Endothelial cell of umbilical vein (primary cell): ENCODE measurements around the gene FSIP1. TPM values are rescaled to one million over a fixed set of nuclear protein-coding genes. Genes with fewer than 3 reads are reported as not detected.

Experiments
- BruUV-seq: library from RNA; stranded (reverse); fragments of 400-500 nt; replicated peaks from 2 replicates; lab custom pipeline; 2021; lab: Mats Ljungman, UMichigan
- CTCF ChIA-PET: fragments of 300-600, 350-600 bp; sonication (Branson Sonifier 250); formaldehyde crosslinking; loops from one replicate; lab custom pipeline; 2021; ENCODE audit warnings: antibody characterized with exemption, inconsistent platforms; lab: Charles Lee
- POLR2A ChIA-PET: fragments of 300-600, 350-600 bp; sonication (Branson Sonifier 250); formaldehyde crosslinking; loops from one replicate; lab custom pipeline; 2021; ENCODE audit warnings: antibody characterized with exemption, inconsistent platforms; lab: Charles Lee
- DNase-seq: peaks from one replicate; pipeline ENCODE4 v3.0.0-alpha.2; 2011; ENCODE audit warnings: low read depth, low spot score
- FAIRE-seq: peaks from 2 replicates; lab custom pipeline; 2011; peaks lifted over from hg19 to GRCh38; lab: Jason Lieb, UNC
- H2AFZ ChIP-seq: 2 replicates; pipeline ENCODE4 v1.6.0; 2012; ENCODE audit warnings: low read depth, low read length, control low read depth, inconsistent platforms
- H3K27ac ChIP-seq: 2 replicates; pipeline ENCODE4 v1.5.1; 2011; ENCODE audit warnings: low read depth, mild to moderate bottlenecking, control low read depth, low read length, moderate library complexity; ENCODE audit not compliant: insufficient read depth
- H3K27me3 ChIP-seq, 2 experiments: 2 replicates each; pipeline versions ENCODE4 v1.6.0 to v1.6.1; 2011; ENCODE audit warnings: low read length in 2 of 2, mixed read lengths in 1 of 2; ENCODE audit not compliant: control insufficient read depth in 2 of 2, insufficient read depth in 2 of 2
- H3K36me3 ChIP-seq, 2 experiments: 2 replicates in 1 of 2; 3 replicates in 1 of 2; pipeline ENCODE4 v1.5.1; 2011; ENCODE audit warnings: low read length in 2 of 2, mild to moderate bottlenecking in 1 of 2, moderate library complexity in 1 of 2; ENCODE audit not compliant: control insufficient read depth in 2 of 2, insufficient read depth in 2 of 2; ENCODE audit errors: extremely low read depth in 1 of 2
- H3K4me1 ChIP-seq: 3 replicates; pipeline ENCODE4 v1.5.1; 2011; ENCODE audit warnings: mild to moderate bottlenecking, low read length; ENCODE audit not compliant: control insufficient read depth, insufficient read depth; ENCODE audit errors: extremely low read depth
- H3K4me2 ChIP-seq: 2 replicates; pipeline ENCODE4 v1.6.1; 2011; ENCODE audit warnings: low read length, control low read depth, mixed read lengths; ENCODE audit not compliant: insufficient read depth
- H3K4me3 ChIP-seq, 3 experiments: fragments of 200-600 bp in 1 of 3; sonication (generic), shearing (Covaris generic) in 1 of 3; replicated peaks in 1 of 3; 2 replicates each; pipeline ENCODE4 v1.5.1; 2011 to 2016; ENCODE audit warnings: control low read depth in 3 of 3, low read length in 3 of 3, mild to moderate bottlenecking in 2 of 3, inconsistent platforms in 1 of 3, low read depth in 1 of 3, moderate library complexity in 1 of 3; ENCODE audit not compliant: insufficient read depth in 1 of 3
- H3K79me2 ChIP-seq: 2 replicates; pipeline ENCODE4 v1.6.0; 2012; ENCODE audit warnings: low read length, inconsistent platforms; ENCODE audit not compliant: control insufficient read depth, insufficient read depth
- H3K9ac ChIP-seq: replicated peaks from 2 replicates; pipeline ENCODE3; 2011; ENCODE audit warnings: low read length, control low read depth; ENCODE audit not compliant: insufficient read depth; ENCODE audit errors: extremely low read depth
- H3K9me1 ChIP-seq: replicated peaks from 3 replicates; pipeline ENCODE4 v1.6.0; 2011; ENCODE audit warnings: mild to moderate bottlenecking, low read length; ENCODE audit not compliant: control insufficient read depth, insufficient read depth; ENCODE audit errors: extremely low read depth
- H3K9me3 ChIP-seq: replicated peaks from 2 replicates; pipeline ENCODE4 v1.5.1; 2012; ENCODE audit warnings: low read length, inconsistent platforms; ENCODE audit not compliant: control insufficient read depth, insufficient read depth
- H4K20me1 ChIP-seq: replicated peaks from 2 replicates; pipeline ENCODE3; 2011; ENCODE audit warnings: mild to moderate bottlenecking, low read length; ENCODE audit not compliant: control insufficient read depth, insufficient read depth; ENCODE audit errors: extremely low read depth
- EZH2 ChIP-seq: IDR thresholded peaks from 2 replicates; pipeline ENCODE4 v1.6.1; 2012; ENCODE audit warnings: borderline replicate concordance, low read depth, mild to moderate bottlenecking, moderate library complexity, low read length, inconsistent platforms; ENCODE audit not compliant: severe bottlenecking
- FOS ChIP-seq: IDR thresholded peaks from 2 replicates; pipeline ENCODE4 v1.6.1; 2011; ENCODE audit warnings: mild to moderate bottlenecking, low read length, moderate library complexity, borderline replicate concordance; ENCODE audit not compliant: insufficient read depth
- GATA2 ChIP-seq: IDR thresholded peaks from 2 replicates; pipeline ENCODE4 v1.7.0; 2011; ENCODE audit warnings: low read depth, mild to moderate bottlenecking, moderate library complexity, mixed read lengths, low read length; ENCODE audit not compliant: insufficient read length, insufficient read depth
- JUN ChIP-seq: IDR thresholded peaks from 2 replicates; pipeline ENCODE4 v1.6.1; 2011; ENCODE audit warnings: borderline replicate concordance, low read depth; ENCODE audit not compliant: insufficient read length, insufficient read depth
- MYC ChIP-seq: IDR thresholded peaks from one replicate; pipeline ENCODE4 v1.6.1; 2011; ENCODE audit warnings: mild to moderate bottlenecking, low read depth, low read length
- POLR2A ChIP-seq: IDR thresholded peaks from 2 replicates; pipeline ENCODE4 v1.6.1; 2012; ENCODE audit warnings: low read depth, mild to moderate bottlenecking, control low read depth, low read length
- POLR2AphosphoS5 ChIP-seq: IDR thresholded peaks from 2 replicates; pipeline ENCODE4 v1.6.1; 2012; ENCODE audit warnings: low read depth, mild to moderate bottlenecking, control low read depth, low read length, moderate library complexity; ENCODE audit not compliant: insufficient read depth
- dilution Hi-C: fragments of 300-500 bp; cut with MboI; formaldehyde crosslinking; loops from one replicate; pipeline ENCODE4 v1.15.0; 2019; ENCODE audit warnings: low sequenced_read_pairs; ENCODE audit not compliant: extremely low pct_ligation_motif_present
- intact Hi-C: fragments of 100-400 bp; cut with micrococcal nuclease; formaldehyde crosslinking; loops from one replicate; pipeline ENCODE4 v1.10.0; 2022
- polyA plus RNA-seq, 4 experiments: library from polyadenylated mRNA; depleted of rRNA in 3 of 4; stranded (reverse) in 3 of 4; unstranded in 1 of 4; fragments of >200 nt; gene quantifications; 2 replicates each; pipeline versions ENCODE4 v1.2.1 to v1.2.3, GENCODE V29; 2011 to 2012; ENCODE audit warnings: missing spikeins in 1 of 4
- total RNA-seq: library from RNA; stranded (reverse); gene quantifications from 2 replicates; pipeline ENCODE4 v1.2.3, GENCODE V29; 2021
- TF ChIP-seq, protein P1 (sequence below), 2 donors: IDR thresholded peaks; 1 replicate in 1 of 2; 2 replicates in 1 of 2; pipeline ENCODE4 v1.5.1; 2011; ENCODE audit warnings: low read length in 2 of 2, mild to moderate bottlenecking in 2 of 2, moderate library complexity in 2 of 2, control low read depth in 1 of 2, inconsistent platforms in 1 of 2, low read depth in 1 of 2; ENCODE audit not compliant: insufficient read depth in 1 of 2; ENCODE audit errors: extremely low read depth in 1 of 2
- TF ChIP-seq, protein P2 (sequence below): IDR thresholded peaks from 2 replicates; pipeline ENCODE4 v1.6.1; 2011; ENCODE audit not compliant: insufficient read depth, insufficient read length

Gene FSIP1
- total and polyA plus RNA-seq, 2 donors (not counting 3 experiments of a cell fraction or from before 2014, with no cell fraction given) = 0.23 to 1.1 TPM

DNA sequence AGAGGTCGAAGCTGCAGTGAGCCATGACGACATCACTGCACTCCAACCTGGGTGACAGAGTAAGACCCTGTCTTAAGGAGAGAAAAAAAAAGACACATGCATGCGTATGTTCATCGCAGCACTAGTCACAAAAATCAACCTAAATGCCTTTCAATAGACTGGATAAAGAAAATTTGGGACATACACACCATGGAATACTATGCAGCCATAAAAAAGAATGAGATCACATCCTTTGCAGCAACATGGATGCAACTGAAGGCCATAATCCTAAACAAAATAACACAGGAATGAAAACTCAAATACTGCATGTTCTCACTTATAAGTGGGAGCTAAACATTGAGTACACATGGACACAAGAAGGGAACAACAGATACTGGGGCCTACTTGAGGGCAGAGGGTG is 53.1 kb downstream of the FSIP1 start:
- dilution Hi-C loops (no loop called here), intact Hi-C loops (no loop called here)
- H4K20me1 ChIP-seq = no peaks in the 10 kb centered on the region
- ChIA-PET CTCF (no interaction called here), POLR2A (no interaction called here)
- H3K27me3 ChIP-seq = no peaks in the 10 kb centered on the region
- no peaks in the 10 kb centered on the region for H3K36me3 ChIP-seq
- TF ChIP-seq GATA2 (no peak), MYC (no peak), FOS (no peak), POLR2AphosphoS5 (no peak), POLR2A (no peak), EZH2 (no peak), JUN (no peak)
- TF ChIP-seq, protein P1, sequence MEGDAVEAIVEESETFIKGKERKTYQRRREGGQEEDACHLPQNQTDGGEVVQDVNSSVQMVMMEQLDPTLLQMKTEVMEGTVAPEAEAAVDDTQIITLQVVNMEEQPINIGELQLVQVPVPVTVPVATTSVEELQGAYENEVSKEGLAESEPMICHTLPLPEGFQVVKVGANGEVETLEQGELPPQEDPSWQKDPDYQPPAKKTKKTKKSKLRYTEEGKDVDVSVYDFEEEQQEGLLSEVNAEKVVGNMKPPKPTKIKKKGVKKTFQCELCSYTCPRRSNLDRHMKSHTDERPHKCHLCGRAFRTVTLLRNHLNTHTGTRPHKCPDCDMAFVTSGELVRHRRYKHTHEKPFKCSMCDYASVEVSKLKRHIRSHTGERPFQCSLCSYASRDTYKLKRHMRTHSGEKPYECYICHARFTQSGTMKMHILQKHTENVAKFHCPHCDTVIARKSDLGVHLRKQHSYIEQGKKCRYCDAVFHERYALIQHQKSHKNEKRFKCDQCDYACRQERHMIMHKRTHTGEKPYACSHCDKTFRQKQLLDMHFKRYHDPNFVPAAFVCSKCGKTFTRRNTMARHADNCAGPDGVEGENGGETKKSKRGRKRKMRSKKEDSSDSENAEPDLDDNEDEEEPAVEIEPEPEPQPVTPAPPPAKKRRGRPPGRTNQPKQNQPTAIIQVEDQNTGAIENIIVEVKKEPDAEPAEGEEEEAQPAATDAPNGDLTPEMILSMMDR (IDR thresholded peaks at IDR 0.05; ENCODE audit: extremely low read depth in 1 of 2, insufficient read depth in 1 of 2, low read depth in 1 of 2, low read length in 2 of 2) = no peak
- TF ChIP-seq, protein P2, sequence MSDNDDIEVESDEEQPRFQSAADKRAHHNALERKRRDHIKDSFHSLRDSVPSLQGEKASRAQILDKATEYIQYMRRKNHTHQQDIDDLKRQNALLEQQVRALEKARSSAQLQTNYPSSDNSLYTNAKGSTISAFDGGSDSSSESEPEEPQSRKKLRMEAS = no peak
- H3K9ac ChIP-seq = no peak overlapping the region
- no peak overlapping the region for H3K4me2 ChIP-seq
- H2AFZ ChIP-seq = no peak overlapping the region
- H3K9me3 ChIP-seq = no peaks in the 10 kb centered on the region
- DNase-seq (no peak), FAIRE-seq (no peak)
- H3K27ac ChIP-seq = no peak overlapping the region
- BruUV-seq = no TSS peak
- H3K4me1 ChIP-seq = no peaks in the 10 kb centered on the region
- no peak overlapping the region for H3K4me3 ChIP-seq
- H3K79me2 ChIP-seq = no peaks in the 10 kb centered on the region
- H3K9me1 ChIP-seq = no peaks in the 10 kb centered on the region
